SU-DHL-6 (cell line): ENCODE results near the gene GEMIN5.

Source experiments
- CTCF ChIP-seq: fragments of 200-600 bp; sonication (generic); IDR thresholded peaks from one replicate; pipeline ENCODE4 v1.5.1; 2017; ENCODE audit warnings: antibody characterized with exemption, mild to moderate bottlenecking, low read length, moderate library complexity; ENCODE audit not compliant: insufficient read depth, poor library complexity, severe bottlenecking
- EZH2phosphoT487 ChIP-seq: fragments of 200-600 bp; sonication (generic), shearing (Covaris generic); conservative IDR thresholded peaks from 2 replicates; pipeline ENCODE4 v1.6.1; 2018; ENCODE audit warnings: mild to moderate bottlenecking, antibody characterized with exemption, low read length, moderate library complexity, mixed read lengths

- no peak for TF ChIP-seq CTCF
- no peak for TF ChIP-seq EZH2phosphoT487
Observed at GRCh38 chr5:154937718-154938466, at the start of gene GEMIN5.
